ENCODE measurements around the gene SIL1.

GRCh38 chr5:138961221-138961620 is 236.9 kb downstream of the SIL1 start:
- TF ChIP-seq NR2F6 (IDR thresholded peaks at IDR 0.05) (no peak), NR2F6 (CRISPR knock-in tag; IDR thresholded peaks at IDR 0.05) (no peak), HOXA5 (CRISPR knock-in tag; IDR thresholded peaks at IDR 0.05) (no peak), RBFOX2 (IDR thresholded peaks at IDR 0.05; ENCODE audit: low read depth, low read length) (no peak), PITX1 (CRISPR knock-in tag; IDR thresholded peaks at IDR 0.05) (no peak), EP300 (IDR thresholded peaks at IDR 0.05; ENCODE audit: low read depth in 2 of 2, low read length in 2 of 2) (no peak), EP300 (CRISPR knock-in tag; IDR thresholded peaks at IDR 0.05; ENCODE audit: borderline replicate concordance) (no peak), BHLHE40 (IDR thresholded peaks at IDR 0.05; ENCODE audit: low read length) (no peak), XRCC5 (optimal IDR thresholded peaks at IDR 0.05; ENCODE audit: low read length) (no peak), FOXA1 (IDR thresholded peaks at IDR 0.05) (no peak), FOXA1 (CRISPR knock-in tag; IDR thresholded peaks at IDR 0.05) (no peak), FOXJ3 (CRISPR knock-in tag; IDR thresholded peaks at IDR 0.05; ENCODE audit: borderline replicate concordance) (no peak), ZNF274 (CRISPR knock-in tag; IDR thresholded peaks at IDR 0.05) (no peak), KDM5A (IDR thresholded peaks at IDR 0.05; ENCODE audit: borderline replicate concordance, low read length) (no peak)
